Measurements from ENCODE around the gene TGFBR2. TPM values are rescaled to one million over a fixed set of nuclear protein-coding genes. Genes with fewer than 3 reads are reported as not detected.

Gene TGFBR2
- total RNA-seq, 1 experiment from 2014 or later = 45.9 TPM

GRCh38 chr3:30613133-30613825, 6.9 kb downstream of the TGFBR2 start:
- ATAC-seq = no peak
- intact Hi-C loops (cut with micrococcal nuclease; ENCODE audit: unreplicated experiment) = loop anchor here (5.0 kb wide), 1 partner anchor 79 kb away; no protein-coding TSS in a partner anchor
- CTCF ChIA-PET = interaction anchor here (0.6 kb wide), 1 partner anchor 261 kb away, joined by 3 read pairs; no protein-coding TSS in a partner anchor
- no TSS peak for BruUV-seq (replicated peaks)
- Histone ChIP-seq H3K4me1 (ENCODE audit: control insufficient read depth, insufficient read depth, low read length) (peaks cover 54% of the 10 kb centered on the region), H3K9me3 (ENCODE audit: control insufficient read depth, insufficient read depth, low read depth, low read length) (no peaks in the 10 kb centered on the region), H3K36me3 (ENCODE audit: control insufficient read depth, insufficient read depth, low read length) (no peaks in the 10 kb centered on the region), H3K4me3 (ENCODE audit: low read depth in 2 of 2, low read length in 2 of 2) (no peak overlapping the region), H3K27ac (ENCODE audit: low read length) (no peak overlapping the region; the same call in 1 of the 2 replicates), H3K27me3 (ENCODE audit: control insufficient read depth, insufficient read depth, low read length) (no peaks in the 10 kb centered on the region)
- no peak for TF ChIP-seq REST (IDR thresholded peaks at IDR 0.05; ENCODE audit: insufficient read depth in 1 of 2, low read depth in 2 of 2, low read length in 1 of 2)
- TF ChIP-seq CTCF (IDR thresholded peaks at IDR 0.05) = no peak
- TF ChIP-seq SIN3A (IDR thresholded peaks at IDR 0.05; ENCODE audit: borderline replicate concordance, insufficient read depth, low read depth, low read length) = no peak
- no peak for TF ChIP-seq TCF7L2 (IDR thresholded peaks at IDR 0.05; ENCODE audit: low read depth, low read length)
- no peak for TF ChIP-seq POLR2AphosphoS5 (IDR thresholded peaks at IDR 0.05; ENCODE audit: low read depth, low read length)
- POLR2A ChIA-PET = interaction anchor here (0.6 kb wide), 1 partner anchor 599 kb away, joined by 3 read pairs; no protein-coding TSS in a partner anchor
- DNase-seq (ENCODE audit: low read depth, low spot score) = no peak
- in situ Hi-C loops (cut with HindIII; ENCODE audit: low pct_unique_long_range_greater_than_20kb, low sequenced_read_pairs) = no loop called here

GRCh38 chr3:30614373-30614772, 8.0 kb downstream of the TGFBR2 start:
- Histone ChIP-seq H3K4me1 (ENCODE audit: control insufficient read depth, insufficient read depth, low read length) (peaks cover 49% of the 10 kb centered on the region), H3K4me3 (ENCODE audit: low read depth in 2 of 2, low read length in 2 of 2) (no peak overlapping the region), H3K27ac (ENCODE audit: low read length) (no peak overlapping the region; the same call in 1 of the 2 replicates), H3K36me3 (ENCODE audit: control insufficient read depth, insufficient read depth, low read length) (no peaks in the 10 kb centered on the region), H3K27me3 (ENCODE audit: control insufficient read depth, insufficient read depth, low read length) (no peaks in the 10 kb centered on the region), H3K9me3 (ENCODE audit: control insufficient read depth, insufficient read depth, low read depth, low read length) (no peaks in the 10 kb centered on the region)
- BruUV-seq (replicated peaks) = no TSS peak
- in situ Hi-C loops (cut with HindIII; ENCODE audit: low pct_unique_long_range_greater_than_20kb, low sequenced_read_pairs) (no loop called here), intact Hi-C loops (cut with micrococcal nuclease; ENCODE audit: unreplicated experiment) (loop anchor here (5.0 kb wide), 1 partner anchor 78 kb away; no protein-coding TSS in a partner anchor)
- DNase-seq (ENCODE audit: low read depth, low spot score) (no peak), ATAC-seq (no peak)
- TF ChIP-seq SIN3A (IDR thresholded peaks at IDR 0.05; ENCODE audit: borderline replicate concordance, insufficient read depth, low read depth, low read length) = no peak
- TF ChIP-seq REST (IDR thresholded peaks at IDR 0.05; ENCODE audit: insufficient read depth in 1 of 2, low read depth in 2 of 2, low read length in 1 of 2) = no peak
- TF ChIP-seq CTCF (IDR thresholded peaks at IDR 0.05) = no peak
- TF ChIP-seq TCF7L2 (IDR thresholded peaks at IDR 0.05; ENCODE audit: low read depth, low read length) = no peak
- TF ChIP-seq POLR2AphosphoS5 (IDR thresholded peaks at IDR 0.05; ENCODE audit: low read depth, low read length) = no peak
- POLR2A ChIA-PET = no interaction called here
- CTCF ChIA-PET = no interaction called here

Measured in Panc1 (cell line).